ENCODE measurements around the gene CAMK2D.

DNA sequence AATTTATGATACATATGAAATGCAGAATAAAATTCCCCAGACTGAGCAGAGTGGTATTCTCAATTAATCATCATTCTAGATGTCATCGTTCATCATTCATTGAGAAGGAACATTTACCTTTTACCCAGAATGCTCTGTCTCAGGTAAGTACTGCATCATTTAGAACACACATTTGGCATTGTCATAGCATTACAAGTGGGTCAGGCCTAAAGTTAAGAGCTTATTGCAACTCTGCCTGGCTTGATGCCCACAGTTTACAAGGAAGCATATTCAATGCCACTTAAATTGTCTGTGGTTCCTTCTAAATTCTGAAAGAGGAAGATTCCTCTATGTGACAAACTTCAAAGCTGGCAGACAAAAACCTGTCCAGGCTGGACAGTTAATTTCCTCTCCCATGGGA lies 87.3 kb downstream of the CAMK2D start:
- TF ChIP-seq, protein P1, sequence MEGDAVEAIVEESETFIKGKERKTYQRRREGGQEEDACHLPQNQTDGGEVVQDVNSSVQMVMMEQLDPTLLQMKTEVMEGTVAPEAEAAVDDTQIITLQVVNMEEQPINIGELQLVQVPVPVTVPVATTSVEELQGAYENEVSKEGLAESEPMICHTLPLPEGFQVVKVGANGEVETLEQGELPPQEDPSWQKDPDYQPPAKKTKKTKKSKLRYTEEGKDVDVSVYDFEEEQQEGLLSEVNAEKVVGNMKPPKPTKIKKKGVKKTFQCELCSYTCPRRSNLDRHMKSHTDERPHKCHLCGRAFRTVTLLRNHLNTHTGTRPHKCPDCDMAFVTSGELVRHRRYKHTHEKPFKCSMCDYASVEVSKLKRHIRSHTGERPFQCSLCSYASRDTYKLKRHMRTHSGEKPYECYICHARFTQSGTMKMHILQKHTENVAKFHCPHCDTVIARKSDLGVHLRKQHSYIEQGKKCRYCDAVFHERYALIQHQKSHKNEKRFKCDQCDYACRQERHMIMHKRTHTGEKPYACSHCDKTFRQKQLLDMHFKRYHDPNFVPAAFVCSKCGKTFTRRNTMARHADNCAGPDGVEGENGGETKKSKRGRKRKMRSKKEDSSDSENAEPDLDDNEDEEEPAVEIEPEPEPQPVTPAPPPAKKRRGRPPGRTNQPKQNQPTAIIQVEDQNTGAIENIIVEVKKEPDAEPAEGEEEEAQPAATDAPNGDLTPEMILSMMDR (IDR thresholded peaks at IDR 0.05 in 8 of 11, conservative IDR thresholded peaks at IDR 0.05 in 3 of 11), result no peak
- TF ChIP-seq POLR2A (IDR thresholded peaks at IDR 0.05) (no peak), POLR2AphosphoS5 (IDR thresholded peaks at IDR 0.05) (no peak)
